GM15510 (cell line): ENCODE data around the gene ADAMTSL4.
A peak's percentile ranks its signal among the peaks of the same experiment; 100 is the strongest.

Experiments used
- POLR2A ChIP-seq: IDR thresholded peaks from 3 replicates; pipeline ENCODE4 v1.6.1; 2011; ENCODE audit warnings: borderline replicate concordance; ENCODE audit not compliant: insufficient read length; ENCODE audit errors: extremely low read depth

ADAMTSL4 gene

GRCh38 chr1:150579110-150579944, 30.1 kb downstream of the ADAMTSL4 start, which contains the start of gene MCL1:
MCL1 (minus strand) TSS chr1:150579610; CDS start chr1:150579530, 80 bp downstream.
- peak; percentile 99 for TF ChIP-seq POLR2A

- no peak for TF ChIP-seq POLR2A
Measured at GRCh38 chr1:150579945-150580642, 30.9 kb downstream of the ADAMTSL4 start.

- no peak for TF ChIP-seq POLR2A
Measured at GRCh38 chr1:150582371-150582770, 33.2 kb downstream of the ADAMTSL4 start.

GRCh38 chr1:150596095-150596892, 47.1 kb downstream of the ADAMTSL4 start:
- no peak for TF ChIP-seq POLR2A

- TF ChIP-seq POLR2A: no peak
Measured at GRCh38 chr1:150596976-150597375, 47.8 kb downstream of the ADAMTSL4 start.

- no peak for TF ChIP-seq POLR2A
Measured at GRCh38 chr1:150601540-150601939, 52.3 kb downstream of the ADAMTSL4 start.

GRCh38 chr1:150603711-150604110, 54.5 kb downstream of the ADAMTSL4 start:
- TF ChIP-seq POLR2A: no peak

GRCh38 chr1:150604226-150604588, 55.0 kb downstream of the ADAMTSL4 start:
- no peak for TF ChIP-seq POLR2A

GRCh38 chr1:150606463-150607142, 57.4 kb downstream of the ADAMTSL4 start:
- TF ChIP-seq POLR2A: no peak

- no peak for TF ChIP-seq POLR2A
Measured at GRCh38 chr1:150609732-150610131, 60.5 kb downstream of the ADAMTSL4 start.
